Stimulated activated naive CD8-positive, alpha-beta T cell treated with anti-CD3 and anti-CD28 coated beads, Interleukin-15, Interleukin-2, amounts not matched to agents 100 ng/mL and 50 ng/mL, for 24 hours (primary cell): ENCODE results near the gene PSMD8.
"Not testable (repeated sequence)": the region's sequence is repeated elsewhere in the genome, so short reads cannot be mapped to it uniquely, and the experiment has no call there.

Source experiments
- H3K27ac Mint-ChIP-seq: one replicate; pipeline ENCODE4 v1.8.0; 2021; ENCODE audit warnings: mild to moderate bottlenecking, mixed read lengths
- H3K27me3 Mint-ChIP-seq: one replicate; pipeline ENCODE4 v1.8.0; 2021; ENCODE audit warnings: mixed read lengths
- H3K36me3 Mint-ChIP-seq: one replicate; pipeline ENCODE4 v1.8.0; 2021; ENCODE audit warnings: low read depth, mixed read lengths
- H3K4me1 Mint-ChIP-seq: one replicate; pipeline ENCODE4 v1.8.0; 2021; ENCODE audit warnings: low read depth, mixed read lengths
- H3K4me3 Mint-ChIP-seq: one replicate; pipeline ENCODE4 v1.8.0; 2021; ENCODE audit warnings: mild to moderate bottlenecking, mixed read lengths
- H3K9me3 Mint-ChIP-seq: one replicate; pipeline ENCODE4 v1.8.0; 2021; ENCODE audit warnings: mixed read lengths

PSMD8 gene

GRCh38 chr19:38374332-38375097 is at the start of gene PSMD8:
TSS of gene PSMD8 (plus strand) at chr19:38374571. CDS start at chr19:38374602, 31 bp downstream.
- Mint-ChIP-seq H3K9me3 (no peaks in the 10 kb centered on the region), H3K36me3 (peaks cover 27% of the 10 kb centered on the region), H3K4me1 (peaks cover 29% of the 10 kb centered on the region), H3K27me3 (peaks cover 3% of the 10 kb centered on the region), H3K27ac (peak within 1 kb of the TSS; percentile 98), H3K4me3 (peak within 1 kb of the TSS; percentile 100)

GRCh38 chr19:38326591-38326990 is 47.8 kb upstream of the PSMD8 start:
- Mint-ChIP-seq H3K36me3 (peaks cover 22% of the 10 kb centered on the region), H3K27me3 (no peaks in the 10 kb centered on the region), H3K4me3 (no peak overlapping the region)

GRCh38 chr19:38329651-38330050 is 44.7 kb upstream of the PSMD8 start:
- H3K4me1 Mint-ChIP-seq: no peaks in the 10 kb centered on the region
- H3K4me3 Mint-ChIP-seq: no peak overlapping the region
- H3K9me3 Mint-ChIP-seq: no peaks in the 10 kb centered on the region
- H3K27ac Mint-ChIP-seq: no peak overlapping the region
- H3K36me3 Mint-ChIP-seq: peaks cover 17% of the 10 kb centered on the region
- no peaks in the 10 kb centered on the region for H3K27me3 Mint-ChIP-seq

More at GRCh38 chr19:38326591-38326990, 47.8 kb upstream of the PSMD8 start:
- H3K9me3 Mint-ChIP-seq: no peaks in the 10 kb centered on the region
- no peak overlapping the region for H3K27ac Mint-ChIP-seq
- H3K4me1 Mint-ChIP-seq: peaks cover 7% of the 10 kb centered on the region

- Mint-ChIP-seq H3K9me3 (no peaks in the 10 kb centered on the region), H3K36me3 (peaks cover 13% of the 10 kb centered on the region), H3K4me1 (no peaks in the 10 kb centered on the region), H3K4me3 (no peak overlapping the region), H3K27ac (no peak overlapping the region), H3K27me3 (no peaks in the 10 kb centered on the region)
Observed at GRCh38 chr19:38331728-38332127, 42.6 kb upstream of the PSMD8 start.

GRCh38 chr19:38333245-38333644 is 41.1 kb upstream of the PSMD8 start:
- Mint-ChIP-seq H3K4me3 (no peak overlapping the region), H3K36me3 (peaks cover 8% of the 10 kb centered on the region), H3K27me3 (no peaks in the 10 kb centered on the region), H3K9me3 (no peaks in the 10 kb centered on the region), H3K4me1 (peaks cover 6% of the 10 kb centered on the region), H3K27ac (no peak overlapping the region)

- H3K27ac Mint-ChIP-seq: peak overlapping the region; percentile 97
- H3K27me3 Mint-ChIP-seq: no peaks in the 10 kb centered on the region
- no peaks in the 10 kb centered on the region for H3K36me3 Mint-ChIP-seq
Observed at GRCh38 chr19:38335949-38336637, 38.3 kb upstream of the PSMD8 start.

GRCh38 chr19:38336638-38337359 is 37.6 kb upstream of the PSMD8 start:
- peaks cover 10% of the 10 kb centered on the region for H3K4me1 Mint-ChIP-seq
- H3K9me3 Mint-ChIP-seq: no peaks in the 10 kb centered on the region
- peak overlapping the region; percentile 97 for H3K27ac Mint-ChIP-seq
- H3K4me3 Mint-ChIP-seq: peak overlapping the region; percentile 89
- no peaks in the 10 kb centered on the region for H3K27me3 Mint-ChIP-seq
- no peaks in the 10 kb centered on the region for H3K36me3 Mint-ChIP-seq

More at GRCh38 chr19:38335949-38336637, 38.3 kb upstream of the PSMD8 start:
- H3K9me3 Mint-ChIP-seq: no peaks in the 10 kb centered on the region
- H3K4me1 Mint-ChIP-seq: peaks cover 10% of the 10 kb centered on the region
- peak overlapping the region; percentile 89 for H3K4me3 Mint-ChIP-seq

GRCh38 chr19:38337360-38337653 is 37.1 kb upstream of the PSMD8 start:
- Mint-ChIP-seq H3K4me1 (peaks cover 10% of the 10 kb centered on the region), H3K9me3 (no peaks in the 10 kb centered on the region), H3K36me3 (no peaks in the 10 kb centered on the region), H3K27ac (peak overlapping the region; percentile 97), H3K27me3 (no peaks in the 10 kb centered on the region), H3K4me3 (peak overlapping the region; percentile 89)

GRCh38 chr19:38339011-38339410 is 35.4 kb upstream of the PSMD8 start:
- H3K9me3 Mint-ChIP-seq, H3K4me1 Mint-ChIP-seq, H3K27ac Mint-ChIP-seq, H3K27me3 Mint-ChIP-seq, H3K36me3 Mint-ChIP-seq: not testable (repeated sequence)
- peak overlapping the region; percentile 21 for H3K4me3 Mint-ChIP-seq

GRCh38 chr19:38340927-38341326 is 33.4 kb upstream of the PSMD8 start:
- no peaks in the 10 kb centered on the region for H3K27me3 Mint-ChIP-seq
- no peaks in the 10 kb centered on the region for H3K36me3 Mint-ChIP-seq
- no peak overlapping the region for H3K4me3 Mint-ChIP-seq
- H3K4me1 Mint-ChIP-seq: peaks cover 10% of the 10 kb centered on the region
- peak overlapping the region; percentile 1 for H3K27ac Mint-ChIP-seq
- no peaks in the 10 kb centered on the region for H3K9me3 Mint-ChIP-seq

- H3K9me3 Mint-ChIP-seq: no peaks in the 10 kb centered on the region
- no peak overlapping the region for H3K27ac Mint-ChIP-seq
- H3K27me3 Mint-ChIP-seq: no peaks in the 10 kb centered on the region
- no peaks in the 10 kb centered on the region for H3K4me1 Mint-ChIP-seq
- H3K4me3 Mint-ChIP-seq: no peak overlapping the region
- no peaks in the 10 kb centered on the region for H3K36me3 Mint-ChIP-seq
Observed at GRCh38 chr19:38346837-38347236, 27.5 kb upstream of the PSMD8 start.

- H3K36me3 Mint-ChIP-seq: no peaks in the 10 kb centered on the region
- H3K27me3 Mint-ChIP-seq: no peaks in the 10 kb centered on the region
- no peak overlapping the region for H3K4me3 Mint-ChIP-seq
- H3K9me3 Mint-ChIP-seq: no peaks in the 10 kb centered on the region
- no peak overlapping the region for H3K27ac Mint-ChIP-seq
- H3K4me1 Mint-ChIP-seq: no peaks in the 10 kb centered on the region
Observed at GRCh38 chr19:38350883-38351282, 23.5 kb upstream of the PSMD8 start.

- no peak overlapping the region for H3K27ac Mint-ChIP-seq
- no peak overlapping the region for H3K4me3 Mint-ChIP-seq
- H3K9me3 Mint-ChIP-seq: no peaks in the 10 kb centered on the region
- H3K4me1 Mint-ChIP-seq: no peaks in the 10 kb centered on the region
- no peaks in the 10 kb centered on the region for H3K36me3 Mint-ChIP-seq
- H3K27me3 Mint-ChIP-seq: peaks cover 3% of the 10 kb centered on the region
Observed at GRCh38 chr19:38351865-38352395, 22.4 kb upstream of the PSMD8 start.

GRCh38 chr19:38352611-38353010 is 21.8 kb upstream of the PSMD8 start:
- peaks cover 3% of the 10 kb centered on the region for H3K27me3 Mint-ChIP-seq
- H3K36me3 Mint-ChIP-seq: no peaks in the 10 kb centered on the region
- no peaks in the 10 kb centered on the region for H3K9me3 Mint-ChIP-seq

More at GRCh38 chr19:38352611-38353010, 21.8 kb upstream of the PSMD8 start:
- no peak overlapping the region for H3K27ac Mint-ChIP-seq
- no peak overlapping the region for H3K4me3 Mint-ChIP-seq
- no peaks in the 10 kb centered on the region for H3K4me1 Mint-ChIP-seq
